ENCODE data around the gene STYX. TPM values are rescaled to one million over a fixed set of nuclear protein-coding genes. Genes with fewer than 3 reads are reported as not detected.

STYX gene
- polyA plus RNA-seq, 1 of the 3 experiments (the other 2 are of a cell fraction): 3.5 TPM

DNA sequence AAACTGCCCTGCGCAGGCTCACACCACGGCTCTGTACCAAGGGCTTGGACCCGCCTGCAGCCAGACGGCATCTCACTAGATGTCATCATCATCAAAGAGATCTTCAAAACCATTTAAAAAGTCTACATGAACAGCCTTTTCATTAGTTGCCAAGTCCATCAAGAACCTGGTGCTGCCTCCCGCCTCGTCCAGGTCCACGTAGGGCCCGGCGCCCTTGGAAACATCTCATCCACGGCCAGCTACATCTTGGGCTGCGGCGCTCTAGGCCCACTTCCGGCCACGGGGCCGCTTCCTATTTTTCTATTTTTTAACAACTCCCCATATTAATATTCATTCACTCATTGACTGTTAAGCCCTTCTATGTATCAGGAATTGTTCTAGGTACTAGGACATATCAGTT is 68.9 kb downstream of the STYX start:
- H3K9me2 ChIP-seq: no peaks in the 10 kb centered on the region
- no peaks in the 10 kb centered on the region for H3K27me3 ChIP-seq (ENCODE audit: insufficient read depth)
- peaks cover 0 to 10% of the 10 kb centered on the region in 2 experiments; a peak in 2 of 4 replicates for H3K4me1 ChIP-seq (ENCODE audit: control insufficient read depth in 1 of 2, insufficient read depth in 2 of 2, low read depth in 1 of 2, low read length in 1 of 2)
- H3K4me3 ChIP-seq (ENCODE audit: low read depth in 2 of 2, low read length in 1 of 2): no peak overlapping the region
- CTCF ChIA-PET: no interaction called here
- no peaks in the 10 kb centered on the region for H3K36me3 ChIP-seq (replicated peaks in 1 of 2; ENCODE audit: control insufficient read depth in 1 of 2, insufficient read depth in 2 of 2, low read length in 1 of 2)
- no peaks in the 10 kb centered on the region for H3K9me3 ChIP-seq
- no peak overlapping the region for H3K4me2 ChIP-seq
- 97% methylated on average over 15 of the region's 15 CpGs for WGBS (ENCODE audit: low lambda C conversion rate)
- H3K27ac ChIP-seq (ENCODE audit: low read depth in 2 of 2, low read length in 1 of 2): no peak overlapping the region
- H3K79me2 ChIP-seq (ENCODE audit: insufficient read depth): no peaks in the 10 kb centered on the region
- H3F3A ChIP-seq (replicated peaks; ENCODE audit: insufficient read depth): peaks cover 40% of the 10 kb centered on the region
- POLR2A ChIA-PET: no interaction called here
- DNase-seq: no peak
- H4K20me1 ChIP-seq (ENCODE audit: insufficient read depth): no peaks in the 10 kb centered on the region
- no peak overlapping the region for H2AFZ ChIP-seq (ENCODE audit: low read depth)
- H3K9ac ChIP-seq: no peak overlapping the region
- TF ChIP-seq YY1 (IDR thresholded peaks at IDR 0.05; ENCODE audit: low read depth): no peak
- TF ChIP-seq NRF1 (IDR thresholded peaks at IDR 0.05; ENCODE audit: low read depth, low read length): no peak
- TF ChIP-seq, protein P1, sequence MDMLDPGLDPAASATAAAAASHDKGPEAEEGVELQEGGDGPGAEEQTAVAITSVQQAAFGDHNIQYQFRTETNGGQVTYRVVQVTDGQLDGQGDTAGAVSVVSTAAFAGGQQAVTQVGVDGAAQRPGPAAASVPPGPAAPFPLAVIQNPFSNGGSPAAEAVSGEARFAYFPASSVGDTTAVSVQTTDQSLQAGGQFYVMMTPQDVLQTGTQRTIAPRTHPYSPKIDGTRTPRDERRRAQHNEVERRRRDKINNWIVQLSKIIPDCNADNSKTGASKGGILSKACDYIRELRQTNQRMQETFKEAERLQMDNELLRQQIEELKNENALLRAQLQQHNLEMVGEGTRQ (IDR thresholded peaks at IDR 0.05; ENCODE audit: borderline replicate concordance, low read depth, low read length): no peak
- TF ChIP-seq REST (IDR thresholded peaks at IDR 0.05; ENCODE audit: low read depth, low read length): no peak
- no peak for TF ChIP-seq GABPA (IDR thresholded peaks at IDR 0.05; ENCODE audit: low read depth)
- TF ChIP-seq SMC3 (IDR thresholded peaks at IDR 0.05; ENCODE audit: low read depth, low read length): no peak
- no peak for TF ChIP-seq FOXM1 (IDR thresholded peaks at IDR 0.05; ENCODE audit: low read depth)
- TF ChIP-seq ELF1 (IDR thresholded peaks at IDR 0.05): no peak
- no peak for TF ChIP-seq RCOR1 (IDR thresholded peaks at IDR 0.05; ENCODE audit: low read length)

DNA sequence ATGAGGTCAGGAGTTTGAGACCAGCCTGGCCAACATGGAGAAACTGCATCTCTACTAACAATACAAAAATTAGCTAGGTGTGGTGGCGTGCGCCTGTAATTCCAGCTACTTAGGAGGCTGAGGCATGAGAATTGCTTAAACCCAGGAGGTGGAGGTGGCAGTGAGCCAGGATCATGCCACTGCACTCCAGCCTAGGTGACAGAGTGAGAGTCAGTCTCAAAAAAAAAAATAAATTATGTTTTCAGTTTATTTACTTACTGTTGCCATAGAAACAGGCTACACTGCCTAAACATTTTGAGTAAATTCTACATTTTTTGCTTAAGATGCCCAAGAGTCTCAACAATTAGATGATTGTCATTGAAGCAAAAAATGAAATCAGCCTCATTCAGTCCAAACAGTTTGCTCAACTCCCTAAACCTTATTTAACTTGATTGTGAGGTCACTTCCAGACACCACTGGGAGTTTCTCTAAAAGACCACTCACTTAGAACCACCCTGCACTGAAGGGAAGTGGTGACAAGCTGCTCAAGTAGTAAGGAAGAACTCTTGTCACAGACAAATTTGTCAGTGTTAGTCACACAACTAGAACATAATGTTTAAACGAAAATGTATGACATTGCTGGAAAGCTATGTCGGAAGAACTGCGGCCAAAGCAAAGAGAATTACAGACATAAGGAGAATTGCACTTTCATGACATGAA is 71.2 kb downstream of the STYX start:
- peak overlapping the region; percentile 79 for H2AFZ ChIP-seq (ENCODE audit: low read depth)
- peak overlapping the region in 1 of 2 experiments; percentile 91; a peak in 2 of 4 replicates for H3K27ac ChIP-seq (ENCODE audit: low read depth in 2 of 2, low read length in 1 of 2)
- no peak overlapping the region; a peak in 1 of 4 replicates for H3K4me3 ChIP-seq (ENCODE audit: low read depth in 2 of 2, low read length in 1 of 2)
- peaks cover 40% of the 10 kb centered on the region for H3F3A ChIP-seq (replicated peaks; ENCODE audit: insufficient read depth)
- TF ChIP-seq FOSL2 (IDR thresholded peaks at IDR 0.05; ENCODE audit: borderline replicate concordance, low read depth) (peak; percentile 41; the same call in 1 of the 2 replicates), TCF12 (IDR thresholded peaks at IDR 0.05) (peak; percentile 38), POLR2AphosphoS5 (IDR thresholded peaks at IDR 0.05; ENCODE audit: low read depth, low read length) (no peak), PBX3 (IDR thresholded peaks at IDR 0.05) (peak; percentile 43), ELF1 (IDR thresholded peaks at IDR 0.05) (no peak), NFIC (IDR thresholded peaks at IDR 0.05; ENCODE audit: borderline replicate concordance) (peak; percentile 14; the same call in 1 of the 2 replicates)
- peaks cover 0 to 10% of the 10 kb centered on the region in 2 experiments; a peak in 2 of 4 replicates for H3K4me1 ChIP-seq (ENCODE audit: control insufficient read depth in 1 of 2, insufficient read depth in 2 of 2, low read depth in 1 of 2, low read length in 1 of 2)
- no peaks in the 10 kb centered on the region for H3K36me3 ChIP-seq (replicated peaks in 1 of 2; ENCODE audit: control insufficient read depth in 1 of 2, insufficient read depth in 2 of 2, low read length in 1 of 2)
- DNase-seq: no peak
- ChIA-PET POLR2A (no interaction called here), CTCF (no interaction called here)
- H3K9ac ChIP-seq: peak overlapping the region; percentile 56; the same call in 1 of the 2 replicates
- H4K20me1 ChIP-seq (ENCODE audit: insufficient read depth): no peaks in the 10 kb centered on the region
- 51% methylated on average over 5 of the region's 5 CpGs for WGBS (ENCODE audit: low lambda C conversion rate)
- H3K27me3 ChIP-seq (ENCODE audit: insufficient read depth): no peaks in the 10 kb centered on the region
- peak overlapping the region; percentile 64; the same call in 1 of the 2 replicates for H3K4me2 ChIP-seq
- H3K79me2 ChIP-seq (ENCODE audit: insufficient read depth): no peaks in the 10 kb centered on the region
- no peaks in the 10 kb centered on the region for H3K9me3 ChIP-seq
- no peaks in the 10 kb centered on the region for H3K9me2 ChIP-seq

Measured in SK-N-SH (cell line).